Ammon's horn (tissue), 1 donor: ENCODE measurements around the gene MRPL37.

Experiments
- DNase-seq: peaks from one replicate; pipeline ENCODE4 v3.0.0-alpha.2; 2016; ENCODE audit warnings: low spot score

MRPL37 gene

DNA sequence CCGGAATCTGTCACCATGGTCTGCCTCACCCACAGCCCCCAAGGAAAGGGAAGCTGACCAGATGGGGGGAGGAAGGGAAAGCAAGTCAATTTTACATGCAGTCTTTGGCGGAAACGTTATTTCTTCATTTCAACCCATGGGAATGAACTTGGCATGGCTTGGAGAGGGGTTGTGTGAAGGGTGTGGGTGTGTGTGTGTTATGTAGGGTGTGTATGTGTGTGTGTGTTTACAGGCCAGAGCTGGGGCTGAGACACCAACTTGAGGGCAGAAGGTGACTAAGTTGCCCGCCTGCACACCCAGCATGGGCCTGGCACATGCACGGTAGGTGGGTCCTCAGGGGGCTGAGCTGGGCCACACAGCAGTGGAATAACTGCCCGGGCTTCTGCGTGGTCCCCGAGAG is 65.2 kb downstream of the MRPL37 start:
- DNase-seq: no peak

GRCh38 chr1:54265659-54266058 is 65.7 kb downstream of the MRPL37 start:
- DNase-seq: no peak

GRCh38 chr1:54266195-54266594 is 66.2 kb downstream of the MRPL37 start:
- DNase-seq: no peak

DNA sequence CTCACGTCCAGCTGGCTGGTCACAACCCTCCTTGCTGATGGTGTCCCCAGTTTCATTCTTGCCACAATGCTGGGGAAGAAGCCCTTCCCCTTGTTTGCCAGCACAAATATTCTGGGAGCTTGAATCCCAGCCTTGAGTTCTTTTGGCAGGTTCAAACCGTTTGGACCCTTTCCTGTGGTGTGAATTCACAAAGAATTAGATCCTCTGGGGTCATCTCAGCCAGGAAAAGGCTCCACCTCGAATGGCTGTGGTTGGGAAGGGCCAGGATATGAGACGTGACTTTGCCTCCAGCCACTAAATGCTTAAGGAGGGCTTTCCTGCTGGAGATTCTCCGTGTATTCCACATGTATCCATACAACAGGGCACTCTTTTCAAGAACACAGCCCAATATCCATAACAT is 66.9 kb downstream of the MRPL37 start:
- no peak for DNase-seq
